ENCODE measurements around the gene FMNL2. TPM values are rescaled to one million over a fixed set of nuclear protein-coding genes. Genes with fewer than 3 reads are reported as not detected.

FMNL2 gene
- total RNA-seq, 2 experiments from 2014 or later = 2.5 to 2.7 TPM

GRCh38 chr2:152343426-152343825 lies 8.5 kb downstream of the FMNL2 start:
- no peak for DNase-seq
- CTCF ChIA-PET = no interaction called here

DNA sequence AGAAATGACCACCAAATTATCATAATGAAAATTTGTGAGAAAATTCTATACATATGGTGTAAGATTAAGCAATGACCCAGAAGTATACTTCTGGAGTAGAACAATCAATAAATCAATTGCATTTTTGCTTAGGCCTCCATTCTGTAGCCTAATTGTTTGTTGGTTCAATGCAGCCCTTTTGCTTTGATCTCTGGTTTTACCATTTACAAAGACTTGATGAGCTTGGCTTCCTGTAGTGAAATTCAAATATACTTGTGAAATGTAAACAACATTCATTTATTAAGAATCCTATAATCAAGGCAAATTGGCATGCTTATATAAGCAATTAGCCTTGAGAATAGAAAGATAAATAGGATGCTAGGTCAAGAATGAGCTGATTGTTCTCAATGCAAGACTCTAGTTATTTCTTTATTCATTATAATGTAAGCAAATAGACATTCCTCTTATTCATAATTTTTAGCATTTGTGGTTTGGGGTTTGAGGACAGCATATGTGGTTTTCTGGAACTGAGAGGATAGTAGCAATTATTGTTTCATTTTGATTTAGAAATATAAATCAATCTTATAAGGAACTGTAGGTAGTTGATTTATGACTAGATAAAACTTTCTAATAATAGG lies 9.7 kb downstream of the FMNL2 start:
- no peaks in the 10 kb centered on the region for H3K36me3 Mint-ChIP-seq (ENCODE audit: low read depth)
- intact Hi-C loops (cut with micrococcal nuclease) = no loop called here
- CTCF ChIA-PET = no interaction called here
- no peak for DNase-seq
- H3K4me1 Mint-ChIP-seq (ENCODE audit: low read depth) = no peaks in the 10 kb centered on the region
- H3K27ac Mint-ChIP-seq = no peak overlapping the region
- H3K9me3 Mint-ChIP-seq = no peaks in the 10 kb centered on the region
- H3K4me3 Mint-ChIP-seq = no peak overlapping the region
- peaks cover under 1% of the 10 kb centered on the region for H3K27me3 Mint-ChIP-seq (ENCODE audit: low read depth)

More at GRCh38 chr2:152343426-152343825, 8.5 kb downstream of the FMNL2 start:
- Mint-ChIP-seq H3K4me3 (no peak overlapping the region), H3K27ac (no peak overlapping the region), H3K36me3 (ENCODE audit: low read depth) (no peaks in the 10 kb centered on the region), H3K27me3 (ENCODE audit: low read depth) (no peaks in the 10 kb centered on the region), H3K9me3 (no peaks in the 10 kb centered on the region), H3K4me1 (ENCODE audit: low read depth) (no peaks in the 10 kb centered on the region)
- intact Hi-C loops (cut with micrococcal nuclease) = no loop called here

DNA sequence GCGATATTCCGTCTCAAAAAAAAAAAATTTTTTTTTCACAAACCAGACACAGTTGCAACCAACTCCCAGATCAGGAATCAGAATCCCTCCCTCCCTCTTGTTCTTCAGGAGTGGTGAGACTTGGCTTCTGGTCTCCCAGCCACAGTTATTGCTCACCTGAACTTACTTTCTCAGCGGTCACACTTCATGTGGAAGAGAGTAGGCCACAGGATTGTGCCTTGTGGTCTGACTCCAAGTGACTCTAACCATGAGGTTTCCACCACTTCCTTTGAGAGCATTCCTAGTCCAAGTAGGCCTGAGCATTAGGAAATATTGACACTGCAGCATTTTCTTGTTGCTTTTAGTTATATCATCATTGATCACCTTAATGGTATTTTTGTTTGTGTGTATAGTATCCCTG lies 12.1 kb downstream of the FMNL2 start:
- intact Hi-C loops (cut with micrococcal nuclease) = no loop called here
- no peak for DNase-seq
- CTCF ChIA-PET = no interaction called here
- Mint-ChIP-seq H3K36me3 (ENCODE audit: low read depth) (no peaks in the 10 kb centered on the region), H3K4me1 (ENCODE audit: low read depth) (no peaks in the 10 kb centered on the region), H3K27ac (no peak overlapping the region), H3K4me3 (no peak overlapping the region), H3K27me3 (ENCODE audit: low read depth) (peaks cover 4% of the 10 kb centered on the region), H3K9me3 (no peaks in the 10 kb centered on the region)

- peaks cover 4% of the 10 kb centered on the region for H3K27me3 Mint-ChIP-seq (ENCODE audit: low read depth)
- DNase-seq = no peak
- H3K36me3 Mint-ChIP-seq (ENCODE audit: low read depth) = no peaks in the 10 kb centered on the region
- CTCF ChIA-PET = no interaction called here
- H3K4me3 Mint-ChIP-seq = no peak overlapping the region
- intact Hi-C loops (cut with micrococcal nuclease) = no loop called here
- H3K9me3 Mint-ChIP-seq = no peaks in the 10 kb centered on the region
- H3K27ac Mint-ChIP-seq = no peak overlapping the region
- H3K4me1 Mint-ChIP-seq (ENCODE audit: low read depth) = no peaks in the 10 kb centered on the region
Measured at GRCh38 chr2:152348388-152348787, 13.4 kb downstream of the FMNL2 start.

GRCh38 chr2:152349416-152349815 lies 14.4 kb downstream of the FMNL2 start:
- Mint-ChIP-seq H3K27me3 (ENCODE audit: low read depth) (peaks cover 4% of the 10 kb centered on the region), H3K4me3 (no peak overlapping the region), H3K4me1 (ENCODE audit: low read depth) (no peaks in the 10 kb centered on the region), H3K27ac (no peak overlapping the region), H3K9me3 (no peaks in the 10 kb centered on the region), H3K36me3 (ENCODE audit: low read depth) (no peaks in the 10 kb centered on the region)
- CTCF ChIA-PET = no interaction called here
- intact Hi-C loops (cut with micrococcal nuclease) = no loop called here
- DNase-seq = no peak

GRCh38 chr2:152350155-152350679 lies 15.2 kb downstream of the FMNL2 start:
- Mint-ChIP-seq H3K4me3 (no peak overlapping the region), H3K27me3 (ENCODE audit: low read depth) (peaks cover 4% of the 10 kb centered on the region), H3K36me3 (ENCODE audit: low read depth) (no peaks in the 10 kb centered on the region), H3K4me1 (ENCODE audit: low read depth) (no peaks in the 10 kb centered on the region), H3K9me3 (no peaks in the 10 kb centered on the region), H3K27ac (no peak overlapping the region)
- CTCF ChIA-PET = no interaction called here
- DNase-seq = no peak
- intact Hi-C loops (cut with micrococcal nuclease) = no loop called here

DNA sequence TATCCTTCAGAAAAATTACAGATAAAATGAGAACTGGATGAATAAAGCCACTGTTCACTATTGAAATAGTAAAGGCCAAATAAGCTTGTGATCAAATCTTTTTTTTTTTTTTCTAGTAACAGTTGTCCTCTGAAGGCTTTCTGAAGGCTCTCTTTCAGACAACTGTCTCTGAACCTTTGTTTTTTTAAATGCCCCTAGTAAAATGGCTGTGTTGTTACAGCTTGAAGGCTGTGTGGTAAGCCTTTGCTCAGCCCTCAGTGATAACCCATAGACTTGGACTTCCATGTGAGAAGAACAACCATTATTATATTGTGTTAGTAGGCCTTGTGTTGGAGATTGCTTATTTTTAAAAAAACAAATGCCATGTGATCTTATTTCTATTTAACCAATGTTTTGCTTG lies 17.6 kb downstream of the FMNL2 start:
- Mint-ChIP-seq H3K36me3 (ENCODE audit: low read depth) (no peaks in the 10 kb centered on the region), H3K27ac (no peak overlapping the region), H3K4me3 (no peak overlapping the region), H3K9me3 (no peaks in the 10 kb centered on the region), H3K4me1 (ENCODE audit: low read depth) (no peaks in the 10 kb centered on the region), H3K27me3 (ENCODE audit: low read depth) (peaks cover 4% of the 10 kb centered on the region)
- intact Hi-C loops (cut with micrococcal nuclease) = no loop called here
- CTCF ChIA-PET = interaction anchor here (0.7 kb wide), 1 partner anchor 46 kb away, joined by 8 read pairs; no protein-coding TSS in a partner anchor
- DNase-seq = no peak

GRCh38 chr2:152353364-152353763 lies 18.4 kb downstream of the FMNL2 start:
- H3K9me3 Mint-ChIP-seq = no peaks in the 10 kb centered on the region
- intact Hi-C loops (cut with micrococcal nuclease) = no loop called here
- H3K4me3 Mint-ChIP-seq = no peak overlapping the region
- DNase-seq = no peak
- CTCF ChIA-PET = no interaction called here
- peaks cover 4% of the 10 kb centered on the region for H3K27me3 Mint-ChIP-seq (ENCODE audit: low read depth)
- no peaks in the 10 kb centered on the region for H3K4me1 Mint-ChIP-seq (ENCODE audit: low read depth)
- H3K36me3 Mint-ChIP-seq (ENCODE audit: low read depth) = no peaks in the 10 kb centered on the region
- no peak overlapping the region for H3K27ac Mint-ChIP-seq

DNA sequence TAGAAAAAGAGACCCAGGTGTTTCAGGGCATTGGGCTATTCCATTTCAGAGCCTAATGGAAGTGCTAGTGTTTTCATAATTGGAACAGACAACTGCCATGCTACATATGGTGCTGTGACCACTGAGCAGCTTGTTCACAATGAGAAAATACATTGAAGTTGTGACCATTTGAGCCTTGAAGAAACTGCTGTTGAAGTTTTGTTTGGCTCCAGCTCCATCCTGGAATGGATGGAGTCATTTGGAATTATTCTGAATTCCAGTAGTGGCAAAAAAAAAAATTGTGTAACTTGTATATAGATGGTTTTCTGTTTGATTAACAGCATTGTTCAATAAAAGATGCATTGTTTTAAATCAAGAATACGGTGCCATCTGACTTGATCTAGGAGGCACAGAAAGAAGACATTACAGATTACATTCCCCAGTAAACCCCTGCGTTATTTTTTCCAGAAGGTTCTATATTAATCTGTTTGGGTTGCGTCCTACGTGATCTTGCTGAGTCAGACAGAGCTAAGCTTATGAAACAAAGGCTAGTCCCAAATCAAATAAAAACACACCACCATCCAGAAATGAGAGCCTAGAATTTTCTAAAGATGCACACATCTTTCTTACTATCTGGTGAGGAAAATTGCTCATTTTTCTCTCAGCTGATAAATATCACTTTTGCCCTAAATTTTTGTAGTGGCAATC lies 19.2 kb downstream of the FMNL2 start:
- H3K9me3 Mint-ChIP-seq = no peaks in the 10 kb centered on the region
- no peaks in the 10 kb centered on the region for H3K36me3 Mint-ChIP-seq (ENCODE audit: low read depth)
- H3K27me3 Mint-ChIP-seq (ENCODE audit: low read depth) = peaks cover 4% of the 10 kb centered on the region
- no peaks in the 10 kb centered on the region for H3K4me1 Mint-ChIP-seq (ENCODE audit: low read depth)
- DNase-seq = no peak
- intact Hi-C loops (cut with micrococcal nuclease) = no loop called here
- no peak overlapping the region for H3K27ac Mint-ChIP-seq
- CTCF ChIA-PET = no interaction called here
- no peak overlapping the region for H3K4me3 Mint-ChIP-seq

DNA sequence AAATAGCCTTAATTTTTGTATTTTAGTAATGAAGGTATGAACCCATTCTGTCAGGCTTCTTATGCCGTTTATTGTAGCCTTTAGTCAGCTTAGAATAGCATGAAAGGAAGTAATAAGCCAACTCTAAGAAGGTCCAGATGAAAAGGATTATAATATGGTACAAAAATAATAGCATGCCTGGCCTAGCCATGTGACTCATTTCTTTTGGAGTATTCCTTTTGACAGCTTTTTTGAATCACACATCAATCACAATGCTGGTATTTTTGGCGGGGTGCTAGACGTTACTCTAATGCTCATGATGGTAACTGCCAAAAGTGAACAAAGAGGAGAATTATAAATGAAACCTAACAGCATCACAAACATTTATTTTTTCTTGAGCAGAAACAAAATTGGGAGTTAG lies 19.9 kb downstream of the FMNL2 start:
- no peaks in the 10 kb centered on the region for H3K4me1 Mint-ChIP-seq (ENCODE audit: low read depth)
- H3K27me3 Mint-ChIP-seq (ENCODE audit: low read depth) = peaks cover 1% of the 10 kb centered on the region
- H3K9me3 Mint-ChIP-seq = no peaks in the 10 kb centered on the region
- no peak overlapping the region for H3K4me3 Mint-ChIP-seq
- intact Hi-C loops (cut with micrococcal nuclease) = no loop called here
- CTCF ChIA-PET = no interaction called here
- no peaks in the 10 kb centered on the region for H3K36me3 Mint-ChIP-seq (ENCODE audit: low read depth)
- no peak overlapping the region for H3K27ac Mint-ChIP-seq
- DNase-seq = no peak

DNA sequence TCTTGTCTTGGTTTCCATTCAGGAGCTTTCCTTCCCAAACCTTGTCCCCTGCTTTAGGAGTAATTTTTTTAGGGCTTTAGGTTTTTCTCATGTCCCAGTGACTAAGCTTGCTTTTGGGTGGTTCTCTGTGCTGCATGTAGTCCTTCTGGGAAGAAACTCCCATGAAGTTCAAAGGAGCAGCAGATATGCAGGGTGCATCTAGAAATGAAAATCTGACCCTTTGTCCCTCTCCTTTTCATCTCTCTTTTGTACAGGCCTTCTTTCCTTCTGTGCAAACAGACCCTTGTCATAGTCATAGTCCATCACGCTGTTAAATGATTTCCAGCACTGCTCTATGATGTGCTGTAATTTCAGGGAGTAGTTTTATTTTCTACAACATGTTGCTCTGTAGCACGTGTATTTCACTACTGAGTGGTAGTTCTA lies 20.4 kb downstream of the FMNL2 start:
- CTCF ChIA-PET = no interaction called here
- no peak overlapping the region for H3K4me3 Mint-ChIP-seq
- H3K27me3 Mint-ChIP-seq (ENCODE audit: low read depth) = no peaks in the 10 kb centered on the region
- H3K4me1 Mint-ChIP-seq (ENCODE audit: low read depth) = no peaks in the 10 kb centered on the region
- DNase-seq = no peak
- H3K9me3 Mint-ChIP-seq = no peaks in the 10 kb centered on the region
- intact Hi-C loops (cut with micrococcal nuclease) = no loop called here
- no peaks in the 10 kb centered on the region for H3K36me3 Mint-ChIP-seq (ENCODE audit: low read depth)
- no peak overlapping the region for H3K27ac Mint-ChIP-seq

GRCh38 chr2:152359573-152360363 lies 24.8 kb downstream of the FMNL2 start:
- intact Hi-C loops (cut with micrococcal nuclease) = no loop called here
- H3K4me1 Mint-ChIP-seq (ENCODE audit: low read depth) = no peaks in the 10 kb centered on the region
- H3K27ac Mint-ChIP-seq = no peak overlapping the region
- no peak for DNase-seq
- no peak overlapping the region for H3K4me3 Mint-ChIP-seq
- H3K27me3 Mint-ChIP-seq (ENCODE audit: low read depth) = peaks cover 6% of the 10 kb centered on the region
- no peaks in the 10 kb centered on the region for H3K9me3 Mint-ChIP-seq
- CTCF ChIA-PET = no interaction called here
- H3K36me3 Mint-ChIP-seq (ENCODE audit: low read depth) = no peaks in the 10 kb centered on the region

Measured in activated naive CD4-positive, alpha-beta T cell treated with anti-CD3 and anti-CD28 coated beads for 36 hours (primary cell).